GM12892 (cell line): Measurements from ENCODE around the gene SCAP.

Experiments used
- POLR2A ChIP-seq: IDR thresholded peaks from 2 replicates; pipeline ENCODE4 v1.6.1; 2011; ENCODE audit warnings: low read depth, low read length, control low read depth
- POLR2AphosphoS5 ChIP-seq: IDR thresholded peaks from 2 replicates; pipeline ENCODE4 v1.6.1; 2011; ENCODE audit warnings: low read depth, low read length, control low read depth
- TAF1 ChIP-seq: IDR thresholded peaks from 2 replicates; pipeline ENCODE4 v1.6.1; 2011; ENCODE audit warnings: low read depth, mild to moderate bottlenecking, control low read depth, low read length, borderline replicate concordance

GRCh38 chr3:47381317-47382157, 94.2 kb downstream of the SCAP start:
- TF ChIP-seq POLR2AphosphoS5 = 0 out of 2 replicates have a peak, but pooled peaks have one; percentile 66
- TF ChIP-seq POLR2A = peak; percentile 47; the same call in 1 of the 2 replicates
- TF ChIP-seq TAF1 = peak; percentile 68
